Hematopoietic multipotent progenitor cell (in vitro differentiated cells): Measurements from ENCODE around the gene ASTN2. TPM values are rescaled to one million over a fixed set of nuclear protein-coding genes. Genes with fewer than 3 reads are reported as not detected.

Experiments
- DNase-seq, 3 donors: peaks; one replicate each; pipeline ENCODE4 v3.0.0-alpha.2; 2011 to 2015; ENCODE audit warnings: low read depth in 2 of 3, low spot score in 2 of 3
- small RNA-seq: library from RNA; depleted of rRNA; stranded (forward); fragments of <200 nt; gene quantifications from one replicate; pipeline ENCODE3, GENCODE V24; 2012
- total RNA-seq: library from RNA; depleted of rRNA; stranded (reverse); fragments of >200 nt; gene quantifications from one replicate; pipeline ENCODE4 v1.2.3, GENCODE V29; 2012

The ASTN2 gene
- total RNA-seq, 1 donor: 1.3 TPM

- no peak for DNase-seq
Observed at GRCh38 chr9:116383133-116383532, 1031.7 kb downstream of the ASTN2 start.

- DNase-seq: no peak
Observed at GRCh38 chr9:116382053-116382452, 1032.8 kb downstream of the ASTN2 start.

GRCh38 chr9:116381350-116381749, 1033.5 kb downstream of the ASTN2 start:
- DNase-seq: no peak

GRCh38 chr9:116380496-116380995, 1034.3 kb downstream of the ASTN2 start:
- no peak for DNase-seq

GRCh38 chr9:116379821-116380220, 1035.0 kb downstream of the ASTN2 start:
- DNase-seq: no peak

GRCh38 chr9:116378873-116379272, 1036.0 kb downstream of the ASTN2 start:
- DNase-seq: no peak

GRCh38 chr9:116377179-116377798, 1037.6 kb downstream of the ASTN2 start:
- no peak for DNase-seq

Small RNAs within 50 kb of the gene (small RNA-seq; reads per million reads assigned to genes)
- not detected for gene SNORA70C
